Measurements from ENCODE around the gene MDH2. TPM values are rescaled to one million over a fixed set of nuclear protein-coding genes. Genes with fewer than 3 reads are reported as not detected.

The MDH2 gene
- total and polyA plus RNA-seq, 2 of the 8 experiments (the other 6 are each of a cell fraction or from before 2014, with no cell fraction given), result 203 to 254 TPM

DNA sequence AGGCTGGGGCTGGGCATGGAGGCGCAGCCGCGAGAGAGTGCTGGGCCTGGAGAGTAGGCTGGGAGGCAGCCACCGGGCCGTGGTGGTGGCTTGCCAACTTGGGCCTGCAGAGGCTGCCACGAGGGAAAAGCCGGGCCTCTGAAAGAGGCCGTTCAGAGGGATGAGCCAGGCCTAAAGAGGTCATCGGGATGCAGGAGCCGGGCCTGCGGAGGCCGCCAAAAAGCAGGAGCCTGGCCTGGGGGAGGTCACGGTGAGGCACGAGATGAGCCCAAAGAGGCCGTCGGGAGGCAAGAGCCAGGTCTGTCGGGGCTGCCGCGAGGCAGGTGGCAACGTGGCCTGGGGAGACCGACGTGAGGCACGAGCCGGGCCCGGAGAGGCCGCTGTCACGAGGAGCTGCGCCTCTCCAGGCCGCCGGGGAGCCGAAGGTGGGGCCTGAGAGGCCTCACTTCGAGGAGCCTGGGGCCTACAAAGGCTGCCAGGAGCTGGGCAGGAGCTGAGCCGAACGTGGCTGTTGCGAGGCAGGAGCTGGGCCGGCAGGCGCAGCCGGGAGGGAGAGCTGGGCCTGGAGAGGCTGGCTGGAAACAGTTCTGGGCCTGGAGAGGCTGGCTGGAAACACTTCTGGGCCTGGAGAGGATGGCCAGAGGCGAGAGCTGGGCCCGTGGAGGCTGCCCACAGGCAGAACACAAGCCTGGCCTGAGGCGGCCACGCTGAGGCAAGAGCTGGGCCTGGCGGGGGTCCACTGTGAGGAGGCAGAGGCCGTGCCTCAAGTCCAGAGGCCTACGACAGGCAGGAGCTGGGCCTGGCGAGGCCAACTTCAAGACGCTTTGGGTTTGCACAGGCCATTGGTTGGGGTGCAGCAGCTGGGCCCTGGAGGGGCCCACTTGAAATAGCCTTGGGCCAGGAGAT, 24.6 kb downstream of the MDH2 start (continued):
- no peak for TF ChIP-seq USF2 (IDR thresholded peaks at IDR 0.05; ENCODE audit: low read length)
- no peak for TF ChIP-seq CHD1 (IDR thresholded peaks at IDR 0.05; ENCODE audit: low read depth, low read length)
- no peak for TF ChIP-seq BACH1 (IDR thresholded peaks at IDR 0.05; ENCODE audit: low read length)
